DOHH2 (cell line): Measurements from ENCODE around the gene MRTFB.

Experiments used
- H3F3A ChIP-seq: fragments of 200-600 bp; sonication (generic), shearing (Covaris generic); 2 replicates; pipeline ENCODE4 v1.6.0; 2016; ENCODE audit warnings: antibody characterized with exemption, mild to moderate bottlenecking; ENCODE audit not compliant: control insufficient read depth, insufficient read depth
- H3K27ac ChIP-seq: fragments of 200-600 bp; sonication (generic); 2 replicates; pipeline ENCODE4 v1.5.1; 2014; ENCODE audit warnings: low read depth, mild to moderate bottlenecking, low read length, moderate library complexity
- H3K27me3 ChIP-seq: fragments of 200-600 bp; sonication (generic); 2 replicates; pipeline ENCODE4 v1.6.1; 2014; ENCODE audit warnings: mild to moderate bottlenecking, low read length, mixed read lengths; ENCODE audit not compliant: control insufficient read depth
- H3K36me3 ChIP-seq: fragments of 200-600 bp; sonication (generic); 2 replicates; pipeline ENCODE4 v1.6.1; 2014; ENCODE audit warnings: mild to moderate bottlenecking, low read length, moderate library complexity, mixed read lengths; ENCODE audit not compliant: control insufficient read depth
- H3K4me1 ChIP-seq: fragments of 200-600 bp; sonication (generic); 2 replicates; pipeline ENCODE4 v1.6.1; 2014; ENCODE audit warnings: mild to moderate bottlenecking, low read length, mixed read lengths; ENCODE audit not compliant: control insufficient read depth
- H3K4me2 ChIP-seq: fragments of 200-600 bp; sonication (generic); 2 replicates; pipeline ENCODE4 v1.6.0; 2014; ENCODE audit warnings: mild to moderate bottlenecking, low read length, moderate library complexity
- H3K4me3 ChIP-seq: fragments of 200-600 bp; sonication (generic); 2 replicates; pipeline ENCODE4 v1.5.1; 2014; ENCODE audit warnings: mild to moderate bottlenecking, low read length, mixed read lengths
- H3K79me2 ChIP-seq: fragments of 200-600 bp; sonication (generic); 2 replicates; pipeline ENCODE4 v1.6.1; 2014; ENCODE audit warnings: mild to moderate bottlenecking, low read length, mixed read lengths; ENCODE audit not compliant: control insufficient read depth
- H3K9me2 ChIP-seq: fragments of 200-600 bp; sonication (generic); replicated peaks from 2 replicates; pipeline ENCODE4 v1.6.1; 2014; ENCODE audit warnings: mild to moderate bottlenecking, low read length, mixed read lengths; ENCODE audit not compliant: control insufficient read depth
- H3K9me3 ChIP-seq: fragments of 200-600 bp; sonication (generic); 2 replicates; pipeline ENCODE4 v1.6.1; 2014; ENCODE audit warnings: antibody characterized with exemption, low read length, mixed read lengths; ENCODE audit not compliant: control insufficient read depth, insufficient read depth
- H4K20me1 ChIP-seq: fragments of 200-600 bp; sonication (generic); 2 replicates; pipeline ENCODE4 v1.6.0; 2014; ENCODE audit warnings: low read depth, mild to moderate bottlenecking, antibody characterized with exemption, low read length, moderate library complexity; ENCODE audit not compliant: control insufficient read depth, insufficient read depth
- EZH2phosphoT487 ChIP-seq: fragments of 200-600 bp; sonication (generic); IDR thresholded peaks from 2 replicates; pipeline ENCODE4 v1.6.1; 2017; ENCODE audit warnings: borderline replicate concordance, mild to moderate bottlenecking, antibody characterized with exemption, low read length, moderate library complexity, mixed read lengths
- TF ChIP-seq, protein P1 (sequence below): fragments of 200-600 bp; sonication (generic); IDR thresholded peaks from one replicate; pipeline ENCODE4 v1.5.1; 2014; ENCODE audit warnings: antibody characterized with exemption, mild to moderate bottlenecking, low read depth, low read length; ENCODE audit not compliant: poor library complexity, severe bottlenecking

The MRTFB gene

DNA sequence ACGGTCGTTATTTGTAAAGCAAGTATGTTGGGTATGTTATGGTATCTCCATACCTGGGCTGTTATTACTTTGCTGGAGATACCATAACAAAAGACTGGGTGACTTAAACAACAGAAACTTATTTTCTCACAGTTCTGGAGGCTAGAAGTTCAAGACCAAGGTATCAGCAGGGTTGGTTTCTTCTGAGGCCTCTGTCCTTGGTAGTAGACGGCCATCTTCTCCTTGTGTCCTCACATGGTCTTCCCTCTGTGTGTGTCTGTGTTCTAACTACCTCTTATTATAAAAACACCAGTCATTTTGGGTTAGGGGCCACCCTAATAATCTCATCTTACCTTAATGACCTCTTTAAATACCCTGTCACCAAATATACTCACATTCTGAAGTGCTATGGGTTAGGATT is 33.2 kb upstream of the MRTFB start:
- Histone ChIP-seq H3K27me3 (no peaks in the 10 kb centered on the region), H3K4me3 (no peak overlapping the region), H3K79me2 (no peaks in the 10 kb centered on the region), H3K4me2 (no peak overlapping the region), H3F3A (no peaks in the 10 kb centered on the region), H3K9me2 (no peaks in the 10 kb centered on the region), H3K9me3 (no peaks in the 10 kb centered on the region), H4K20me1 (no peaks in the 10 kb centered on the region), H3K27ac (no peak overlapping the region), H3K4me1 (no peaks in the 10 kb centered on the region), H3K36me3 (no peaks in the 10 kb centered on the region)
- TF ChIP-seq EZH2phosphoT487, result no peak
- TF ChIP-seq, protein P1, sequence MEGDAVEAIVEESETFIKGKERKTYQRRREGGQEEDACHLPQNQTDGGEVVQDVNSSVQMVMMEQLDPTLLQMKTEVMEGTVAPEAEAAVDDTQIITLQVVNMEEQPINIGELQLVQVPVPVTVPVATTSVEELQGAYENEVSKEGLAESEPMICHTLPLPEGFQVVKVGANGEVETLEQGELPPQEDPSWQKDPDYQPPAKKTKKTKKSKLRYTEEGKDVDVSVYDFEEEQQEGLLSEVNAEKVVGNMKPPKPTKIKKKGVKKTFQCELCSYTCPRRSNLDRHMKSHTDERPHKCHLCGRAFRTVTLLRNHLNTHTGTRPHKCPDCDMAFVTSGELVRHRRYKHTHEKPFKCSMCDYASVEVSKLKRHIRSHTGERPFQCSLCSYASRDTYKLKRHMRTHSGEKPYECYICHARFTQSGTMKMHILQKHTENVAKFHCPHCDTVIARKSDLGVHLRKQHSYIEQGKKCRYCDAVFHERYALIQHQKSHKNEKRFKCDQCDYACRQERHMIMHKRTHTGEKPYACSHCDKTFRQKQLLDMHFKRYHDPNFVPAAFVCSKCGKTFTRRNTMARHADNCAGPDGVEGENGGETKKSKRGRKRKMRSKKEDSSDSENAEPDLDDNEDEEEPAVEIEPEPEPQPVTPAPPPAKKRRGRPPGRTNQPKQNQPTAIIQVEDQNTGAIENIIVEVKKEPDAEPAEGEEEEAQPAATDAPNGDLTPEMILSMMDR, result no peak

DNA sequence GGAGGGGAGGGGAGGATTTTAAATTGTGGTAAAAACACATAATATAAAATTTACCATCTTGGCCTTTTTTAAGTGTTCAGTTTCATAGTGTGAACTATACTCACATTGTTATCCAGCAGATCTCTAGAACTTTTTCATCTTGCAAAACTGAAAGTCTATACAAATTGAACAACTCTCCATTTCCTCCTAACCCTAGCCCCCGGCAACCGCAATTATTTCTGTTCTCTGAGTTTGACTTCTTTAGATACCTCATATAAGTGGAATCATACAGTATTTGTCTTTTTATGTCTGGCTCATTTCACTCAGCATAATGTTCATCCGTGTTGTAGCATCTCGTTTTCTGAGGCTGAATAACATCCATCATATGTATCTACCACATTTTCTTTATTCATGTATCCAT is 30.0 kb upstream of the MRTFB start:
- no peaks in the 10 kb centered on the region for H3K36me3 ChIP-seq
- H3K4me3 ChIP-seq, result no peak overlapping the region
- H3K9me2 ChIP-seq, result no peaks in the 10 kb centered on the region
- H4K20me1 ChIP-seq, result no peaks in the 10 kb centered on the region
- 0 out of 2 replicates have a peak, but pooled peaks cover 3% of the 10 kb centered on the region for H3K27me3 ChIP-seq
- H3K4me2 ChIP-seq, result no peak overlapping the region
- H3K4me1 ChIP-seq, result no peaks in the 10 kb centered on the region
- no peak overlapping the region for H3K27ac ChIP-seq
- no peaks in the 10 kb centered on the region for H3K9me3 ChIP-seq
- no peaks in the 10 kb centered on the region for H3F3A ChIP-seq
- H3K79me2 ChIP-seq, result no peaks in the 10 kb centered on the region
- TF ChIP-seq EZH2phosphoT487, result no peak
- TF ChIP-seq, protein P1, result no peak

DNA sequence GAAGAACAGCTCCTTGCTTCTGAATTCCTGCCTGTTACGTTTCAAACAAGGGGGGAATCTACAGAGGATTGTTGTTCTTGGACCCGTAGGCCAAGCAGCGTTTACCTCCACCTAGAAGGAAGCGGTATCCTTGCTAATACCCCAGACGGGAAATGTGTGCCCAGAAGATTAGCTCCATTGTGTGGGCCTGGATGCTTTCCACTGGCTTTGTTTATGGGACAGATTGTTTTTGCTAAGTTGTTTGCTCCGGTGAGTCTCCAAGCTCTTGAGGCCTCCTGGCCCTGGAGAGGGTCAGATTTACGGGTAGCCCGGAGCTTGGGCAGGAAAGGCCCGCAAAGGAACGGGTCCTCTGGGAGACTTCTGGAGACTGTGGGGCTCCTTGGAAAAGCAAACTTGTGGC is 28.4 kb upstream of the MRTFB start:
- H3K36me3 ChIP-seq, result no peaks in the 10 kb centered on the region
- H3F3A ChIP-seq, result no peaks in the 10 kb centered on the region
- 0 out of 2 replicates have a peak, but pooled peaks cover 5% of the 10 kb centered on the region for H3K27me3 ChIP-seq
- no peaks in the 10 kb centered on the region; the same call in 1 of the 2 replicates for H3K9me3 ChIP-seq
- H4K20me1 ChIP-seq, result no peaks in the 10 kb centered on the region
- no peak overlapping the region for H3K4me2 ChIP-seq
- no peak overlapping the region for H3K4me3 ChIP-seq
- H3K9me2 ChIP-seq, result no peaks in the 10 kb centered on the region
- H3K27ac ChIP-seq, result no peak overlapping the region
- no peaks in the 10 kb centered on the region for H3K79me2 ChIP-seq
- H3K4me1 ChIP-seq, result no peaks in the 10 kb centered on the region
- TF ChIP-seq EZH2phosphoT487, result no peak
- TF ChIP-seq, protein P1, result no peak

DNA sequence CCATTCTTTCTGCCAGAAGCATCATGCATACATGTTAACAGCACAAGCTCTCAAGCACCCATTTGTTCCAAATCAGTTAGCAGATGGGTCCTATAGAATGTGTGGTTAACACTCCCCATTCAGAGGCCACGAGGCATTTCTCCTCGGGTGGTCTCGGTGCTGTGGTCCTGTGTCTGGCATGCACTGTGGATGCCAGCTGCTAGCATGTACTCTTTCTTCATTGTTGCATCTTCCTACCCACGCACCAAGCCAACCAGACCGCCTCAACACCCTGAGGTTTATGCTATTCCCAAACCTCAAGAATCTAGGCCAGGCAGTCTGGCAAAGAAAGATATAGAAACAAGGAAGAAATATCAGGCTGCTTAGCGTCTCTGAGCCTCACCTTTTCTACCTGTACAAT is 27.8 kb upstream of the MRTFB start:
- H3K4me1 ChIP-seq, result no peaks in the 10 kb centered on the region
- no peaks in the 10 kb centered on the region for H3K79me2 ChIP-seq
- H3K27ac ChIP-seq, result no peak overlapping the region
- TF ChIP-seq EZH2phosphoT487, result no peak
- TF ChIP-seq, protein P1, result no peak
- H3K9me2 ChIP-seq, result no peaks in the 10 kb centered on the region
- H3K27me3 ChIP-seq, result 0 out of 2 replicates have a peak, but pooled peaks cover 5% of the 10 kb centered on the region
- no peaks in the 10 kb centered on the region; the same call in 1 of the 2 replicates for H3K9me3 ChIP-seq
- no peak overlapping the region for H3K4me3 ChIP-seq
- no peak overlapping the region for H3K4me2 ChIP-seq
- H3K36me3 ChIP-seq, result no peaks in the 10 kb centered on the region
- no peaks in the 10 kb centered on the region for H3F3A ChIP-seq
- H4K20me1 ChIP-seq, result no peaks in the 10 kb centered on the region
